ENCODE measurements around the gene SMTNL2.
"Not testable (repeated sequence)": the region's sequence is repeated elsewhere in the genome, so short reads cannot be mapped to it uniquely, and the experiment has no call there.

SMTNL2 gene

DNA sequence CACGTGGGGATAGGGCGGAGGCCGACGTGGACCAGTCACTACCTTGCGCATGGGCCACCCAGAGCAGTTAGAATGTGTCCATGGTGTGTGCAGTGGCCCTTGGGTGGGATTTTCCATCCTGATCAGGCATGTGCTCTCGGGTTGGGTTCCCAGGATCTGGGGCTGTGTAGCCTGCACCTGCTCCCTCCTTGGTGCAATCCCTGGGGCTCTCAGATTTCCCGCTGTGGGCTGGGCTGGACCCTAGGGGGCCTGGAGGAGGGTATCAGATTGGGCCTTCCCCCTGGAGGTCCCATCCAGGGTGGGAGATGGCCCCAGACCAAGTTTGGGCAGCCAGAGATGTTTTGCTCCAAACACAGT lies 1.3 kb downstream of the SMTNL2 start:
- no peak for DNase-seq (ENCODE audit: low read depth)

DNA sequence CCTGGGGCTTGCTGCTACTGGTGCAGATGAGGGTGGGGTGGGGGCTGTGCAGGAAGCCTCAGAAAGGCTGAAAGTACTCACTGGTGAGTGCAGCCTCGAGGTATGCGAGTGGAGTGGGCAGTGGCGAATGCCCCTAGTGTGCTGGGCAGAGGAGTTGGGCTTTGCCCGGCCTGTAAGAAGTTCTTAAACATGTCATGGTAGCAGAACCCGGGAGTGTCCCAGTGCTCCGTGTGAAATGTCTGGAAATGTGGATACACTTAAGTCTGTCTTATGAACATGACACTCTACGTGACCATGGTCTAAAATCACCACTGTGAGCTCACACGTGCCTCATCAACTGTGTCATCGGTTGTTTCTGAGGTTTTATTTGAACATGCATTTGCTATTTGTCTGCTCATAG lies 1.7 kb downstream of the SMTNL2 start:
- DNase-seq (ENCODE audit: low read depth) = no peak

DNA sequence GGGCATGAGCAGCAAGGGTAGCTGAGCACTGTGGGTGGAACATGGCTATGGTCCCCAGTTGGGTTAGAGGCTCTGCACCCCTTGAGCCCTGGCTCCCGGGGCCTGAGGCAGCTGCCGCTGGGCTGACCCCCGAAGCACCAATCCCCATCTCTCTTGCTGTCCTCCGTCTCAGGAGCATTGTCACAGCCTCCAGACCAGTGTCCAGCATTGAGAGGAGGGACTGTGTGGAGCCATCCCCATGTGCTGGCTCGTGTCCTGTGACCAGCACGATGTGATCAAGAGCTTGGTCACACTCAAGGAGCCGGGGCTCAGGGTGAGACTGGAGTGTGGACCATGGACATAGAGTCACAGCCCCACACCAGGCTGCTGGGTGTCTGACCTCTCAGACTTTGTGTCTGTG lies 2.9 kb downstream of the SMTNL2 start:
- DNase-seq (ENCODE audit: low read depth) = no peak

DNA sequence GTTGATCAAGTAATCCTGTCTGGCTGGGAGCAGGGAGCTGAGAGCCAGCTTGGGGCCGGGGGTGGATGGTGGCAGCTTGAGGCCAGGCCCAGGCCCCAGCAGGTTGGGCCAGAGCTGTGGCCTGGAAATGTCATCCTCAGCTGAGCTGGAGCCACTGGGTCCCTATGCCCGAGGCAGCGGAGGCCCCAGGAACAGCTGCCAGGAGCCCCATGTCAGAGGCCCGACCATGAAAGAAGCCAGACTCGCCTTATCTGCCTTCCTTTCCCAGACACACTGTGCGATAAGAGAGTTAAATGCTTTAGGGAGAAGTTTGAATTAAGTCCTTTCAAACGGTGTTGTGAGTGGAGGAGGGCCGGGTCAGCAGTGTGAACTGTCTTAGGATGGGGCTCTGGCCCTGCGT lies 3.5 kb downstream of the SMTNL2 start:
- no peak for DNase-seq (ENCODE audit: low read depth)

DNA sequence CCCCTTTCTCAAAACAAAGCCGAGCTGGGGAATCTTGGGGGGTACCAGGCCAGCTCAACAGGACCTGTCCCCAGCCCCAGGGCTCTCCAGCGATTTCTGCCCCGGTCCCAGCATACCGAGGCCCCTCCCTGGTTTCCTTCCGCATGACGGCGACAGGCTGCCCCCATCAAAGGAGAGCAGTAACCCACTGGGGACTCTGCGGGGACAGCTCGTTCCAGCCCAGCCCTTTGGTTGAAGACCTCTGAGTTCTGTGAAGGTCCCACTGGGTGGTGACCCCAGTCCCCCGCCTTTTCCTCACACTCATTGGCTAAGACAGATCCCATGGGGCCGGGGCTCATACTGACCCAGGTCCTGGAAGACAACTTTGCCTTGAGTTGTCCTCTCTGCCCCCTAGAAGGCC lies 4.1 kb downstream of the SMTNL2 start:
- DNase-seq (ENCODE audit: low read depth) = no peak

DNA sequence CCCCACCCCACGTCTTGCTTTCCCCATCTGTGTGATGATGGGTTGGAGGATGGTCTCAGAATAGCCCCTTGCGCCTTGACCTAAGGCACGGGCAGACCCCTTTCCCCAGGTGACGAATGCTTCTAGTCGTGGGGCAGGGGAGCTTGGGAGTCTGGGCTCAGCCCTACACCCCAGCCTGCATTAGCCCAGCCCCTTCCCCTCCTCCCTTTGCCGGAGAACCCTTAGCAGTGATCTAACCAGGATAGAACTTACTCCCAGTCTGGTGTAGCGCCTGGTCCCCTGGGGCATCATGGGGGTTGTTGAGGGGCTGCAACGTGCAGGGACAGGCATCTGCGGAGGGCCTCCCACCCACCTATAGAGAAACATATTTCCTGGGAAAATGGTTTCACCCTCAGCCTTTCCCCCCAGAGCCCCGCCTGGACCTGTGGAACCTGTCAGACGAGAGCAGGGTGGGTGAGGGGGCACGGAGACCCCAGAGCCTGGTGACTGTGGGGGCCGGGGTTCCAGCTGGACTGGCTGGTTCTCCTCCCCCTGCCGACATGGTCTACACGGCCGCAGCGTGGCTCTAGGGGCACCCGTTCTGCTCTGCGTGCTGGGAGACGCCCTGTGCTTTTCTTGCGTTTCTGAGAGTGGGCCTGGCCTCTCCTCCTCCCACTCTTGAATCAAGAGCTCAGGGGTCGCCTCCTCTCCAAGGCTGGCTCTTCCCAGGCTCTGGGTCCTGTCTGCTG lies 4.7 kb downstream of the SMTNL2 start:
- no peak for DNase-seq (ENCODE audit: low read depth)

DNA sequence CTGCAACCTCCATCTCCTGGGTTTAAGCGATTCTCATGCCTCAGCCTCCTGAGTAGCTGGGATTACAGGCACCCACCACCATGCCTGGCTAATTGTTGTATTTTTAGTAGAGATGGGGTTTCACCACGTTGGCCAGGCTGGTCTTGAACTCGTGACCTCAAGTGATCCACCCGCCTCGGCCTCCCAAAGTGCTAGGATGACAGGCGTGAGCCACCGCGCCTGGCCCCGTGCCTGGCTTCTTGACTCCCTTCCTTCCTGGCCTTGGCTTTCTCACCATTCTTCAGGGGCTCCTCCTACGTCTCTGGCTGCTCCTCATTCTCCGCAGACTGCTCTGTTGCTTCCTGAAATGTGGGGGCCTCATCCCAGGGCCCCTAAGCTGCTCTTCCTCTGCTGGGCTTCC lies 5.7 kb downstream of the SMTNL2 start:
- DNase-seq (ENCODE audit: low read depth) = not testable (repeated sequence)

DNA sequence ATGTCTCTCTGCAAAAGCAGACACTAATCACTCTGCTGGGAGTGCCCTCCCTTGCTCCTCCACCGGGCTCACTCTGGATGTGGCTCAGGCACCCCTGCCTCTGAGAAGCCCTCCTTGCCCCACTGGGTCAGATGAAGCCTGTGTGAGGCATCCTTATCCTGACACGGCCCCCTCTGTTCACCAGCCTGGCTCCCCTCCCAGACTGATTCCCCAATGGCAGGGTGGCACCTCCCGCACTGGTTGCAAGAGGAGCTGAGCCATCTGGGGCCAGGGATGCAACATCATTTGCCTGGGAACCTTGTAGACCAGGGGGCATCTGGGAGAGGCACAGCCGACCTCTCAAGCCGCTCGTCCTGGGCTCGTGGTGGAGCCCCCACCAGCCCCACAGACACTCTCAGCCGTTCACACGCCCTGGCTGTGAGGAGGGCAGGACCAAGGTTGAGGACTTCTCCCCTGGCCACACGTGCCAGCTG lies 6.7 kb downstream of the SMTNL2 start:
- DNase-seq (ENCODE audit: low read depth) = no peak

DNA sequence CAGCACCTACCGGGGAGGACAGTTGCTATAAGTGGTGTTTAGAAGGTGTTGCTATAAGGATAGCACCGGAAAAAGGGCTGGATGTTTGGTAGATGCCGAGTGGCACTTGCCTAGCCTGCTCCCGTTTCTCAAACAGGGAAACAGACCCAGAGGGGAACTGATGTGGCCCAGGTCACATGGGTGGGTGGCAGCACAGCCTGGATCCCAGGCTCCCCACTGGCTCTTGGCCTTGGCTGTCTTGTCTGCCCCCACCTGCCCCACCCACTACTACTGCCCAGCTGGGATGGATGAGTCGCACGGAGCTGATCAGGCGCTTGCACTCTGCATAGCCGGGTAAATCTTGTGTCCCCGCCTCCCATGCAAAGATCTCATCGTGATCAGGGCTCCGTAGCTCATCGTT lies 7.2 kb downstream of the SMTNL2 start:
- DNase-seq (ENCODE audit: low read depth) = no peak

DNA sequence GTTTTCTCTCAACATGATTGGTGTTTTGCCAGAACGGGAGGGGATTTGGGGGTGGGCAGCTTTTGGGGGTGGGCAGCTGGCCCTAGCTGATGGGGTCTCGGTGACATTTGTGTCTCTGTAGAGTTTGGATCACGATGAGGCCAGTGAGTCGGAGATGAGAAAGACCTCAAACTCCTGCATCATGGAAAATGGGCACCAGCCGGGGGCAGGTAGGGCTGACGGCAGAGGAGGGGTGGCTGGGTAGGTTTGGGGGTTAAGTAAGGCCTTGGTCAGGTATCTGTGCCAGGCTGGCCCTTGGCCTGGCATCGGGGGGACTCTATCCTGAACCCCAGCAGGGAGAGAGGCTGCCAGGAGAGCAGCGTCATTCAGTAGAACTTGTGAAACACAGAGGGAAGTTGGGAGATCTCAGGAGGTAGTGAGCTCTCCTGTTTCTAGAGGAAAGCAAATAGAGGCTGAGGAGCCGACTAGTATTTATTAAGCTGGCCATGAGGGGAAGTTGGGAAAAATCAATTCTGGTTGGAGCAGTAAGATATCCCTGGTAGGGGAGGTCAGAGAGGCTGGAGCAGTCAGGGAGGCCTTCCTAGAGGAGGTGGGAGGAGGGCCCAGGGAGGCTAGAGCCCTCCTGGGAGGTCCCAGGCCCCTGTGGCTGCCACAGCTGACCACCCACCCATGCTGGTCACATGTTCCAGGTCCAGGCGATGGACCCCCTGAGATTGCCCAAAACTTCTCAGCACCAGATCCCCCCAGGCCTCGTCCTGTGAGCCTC lies 8.1 kb downstream of the SMTNL2 start:
- no peak for DNase-seq (ENCODE audit: low read depth)

DNA sequence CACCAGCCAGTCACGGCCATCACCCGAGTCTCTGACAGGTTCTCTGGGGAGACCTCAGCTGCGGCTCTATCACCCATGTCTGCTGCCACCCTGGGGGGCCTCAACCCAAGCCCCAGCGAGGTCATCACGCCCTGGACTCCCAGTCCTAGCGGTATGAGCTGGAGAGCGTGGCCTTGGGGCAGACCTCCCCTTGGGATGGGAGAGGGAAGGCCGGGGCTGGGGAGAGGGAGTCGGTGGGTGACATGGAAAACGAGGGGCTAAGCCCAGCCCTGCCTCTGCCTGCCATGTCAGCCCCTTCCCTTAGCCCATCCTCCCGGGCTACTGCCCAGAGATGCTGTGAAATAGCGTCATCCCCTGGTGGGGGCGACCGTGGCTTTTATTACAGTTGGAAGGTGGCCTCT lies 8.7 kb downstream of the SMTNL2 start:
- DNase-seq (ENCODE audit: low read depth) = no peak

DNA sequence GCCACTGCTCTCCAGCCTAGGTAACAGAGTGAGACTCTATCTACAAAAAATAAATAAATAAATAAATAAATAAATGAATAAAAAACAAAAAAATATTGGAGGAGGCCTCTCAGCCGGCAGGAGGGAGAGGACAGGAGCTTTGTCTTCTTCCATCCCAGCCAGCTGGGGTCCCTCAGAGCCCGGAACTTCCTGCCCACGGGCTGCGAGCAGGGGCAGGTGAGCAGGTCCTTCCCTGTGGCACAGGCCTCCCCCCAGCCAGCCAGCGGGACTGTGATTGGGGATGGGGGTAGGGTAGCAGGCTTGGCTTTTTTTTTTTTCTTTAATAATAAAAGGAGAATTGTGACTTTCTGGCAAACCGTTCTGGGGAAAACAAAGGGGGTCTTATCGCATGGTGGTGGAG lies 10.1 kb downstream of the SMTNL2 start:
- no peak for DNase-seq (ENCODE audit: low read depth)

DNA sequence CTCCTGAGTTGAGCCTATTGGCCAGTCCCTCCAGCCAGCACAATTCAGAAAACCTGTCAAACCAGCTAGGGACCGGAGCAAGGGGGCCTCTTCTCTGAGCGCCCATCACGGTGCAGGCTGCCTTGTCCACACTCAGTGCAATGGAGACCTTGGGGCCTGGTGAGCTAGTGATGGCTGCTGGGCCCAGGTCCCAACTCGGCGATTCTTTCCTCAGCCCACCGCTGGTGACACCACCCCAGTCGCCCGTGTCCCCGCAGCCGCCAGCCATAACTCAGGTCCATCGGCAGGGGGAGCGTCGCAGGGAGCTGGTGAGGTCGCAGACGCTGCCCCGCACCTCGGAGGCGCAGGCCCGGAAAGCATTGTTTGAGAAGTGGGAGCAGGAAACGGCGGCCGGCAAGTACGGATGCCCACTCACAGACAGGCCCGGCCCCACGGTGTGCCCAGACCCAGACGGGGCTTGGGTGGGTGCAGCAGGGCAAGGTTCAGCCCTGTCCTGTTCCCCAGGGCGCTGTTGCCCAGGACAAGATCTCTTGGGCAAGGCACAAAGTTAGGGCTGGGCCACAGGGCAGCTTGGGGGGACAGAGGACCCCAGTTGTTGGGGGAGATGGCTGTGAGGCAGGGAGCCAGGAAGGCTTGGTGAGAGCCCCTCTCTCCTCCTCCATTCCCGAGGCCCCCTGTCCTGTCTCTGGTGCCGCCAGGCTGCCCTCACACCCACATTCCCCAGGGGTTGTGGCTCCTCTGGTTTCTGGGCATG lies 10.8 kb downstream of the SMTNL2 start:
- no peak for DNase-seq (ENCODE audit: low read depth)

DNA sequence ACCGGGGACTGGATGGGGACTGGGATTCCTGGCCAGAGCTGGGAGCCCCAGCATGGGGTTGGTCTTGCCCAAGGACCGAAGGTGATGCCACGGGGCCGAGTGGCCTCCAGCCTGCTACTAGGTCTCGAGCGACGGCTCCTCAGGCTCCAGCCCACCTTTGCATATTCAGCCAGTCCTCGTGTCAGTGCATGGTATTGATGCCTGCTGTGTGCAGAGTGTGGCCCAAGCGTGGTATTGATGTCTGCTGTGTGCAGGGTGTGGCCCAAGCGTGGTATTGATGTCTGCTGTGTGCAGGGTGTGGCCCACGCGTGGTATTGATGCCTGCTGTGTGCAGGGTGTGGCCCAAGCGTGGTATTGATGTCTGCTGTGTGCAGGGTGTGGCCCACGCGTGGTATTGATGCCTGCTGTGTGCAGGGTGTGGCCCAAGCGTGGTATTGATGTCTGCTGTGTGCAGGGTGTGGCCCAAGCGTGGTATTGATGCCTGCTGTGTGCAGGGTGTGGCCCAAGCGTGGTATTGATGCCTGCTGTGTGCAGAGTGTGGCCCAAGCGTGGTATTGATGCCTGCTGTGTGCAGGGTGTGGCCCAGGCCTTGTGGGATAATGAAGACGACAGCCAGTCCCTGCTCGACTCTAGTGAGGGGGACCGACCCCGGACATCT lies 11.5 kb downstream of the SMTNL2 start:
- not testable (repeated sequence) for DNase-seq (ENCODE audit: low read depth)

DNA sequence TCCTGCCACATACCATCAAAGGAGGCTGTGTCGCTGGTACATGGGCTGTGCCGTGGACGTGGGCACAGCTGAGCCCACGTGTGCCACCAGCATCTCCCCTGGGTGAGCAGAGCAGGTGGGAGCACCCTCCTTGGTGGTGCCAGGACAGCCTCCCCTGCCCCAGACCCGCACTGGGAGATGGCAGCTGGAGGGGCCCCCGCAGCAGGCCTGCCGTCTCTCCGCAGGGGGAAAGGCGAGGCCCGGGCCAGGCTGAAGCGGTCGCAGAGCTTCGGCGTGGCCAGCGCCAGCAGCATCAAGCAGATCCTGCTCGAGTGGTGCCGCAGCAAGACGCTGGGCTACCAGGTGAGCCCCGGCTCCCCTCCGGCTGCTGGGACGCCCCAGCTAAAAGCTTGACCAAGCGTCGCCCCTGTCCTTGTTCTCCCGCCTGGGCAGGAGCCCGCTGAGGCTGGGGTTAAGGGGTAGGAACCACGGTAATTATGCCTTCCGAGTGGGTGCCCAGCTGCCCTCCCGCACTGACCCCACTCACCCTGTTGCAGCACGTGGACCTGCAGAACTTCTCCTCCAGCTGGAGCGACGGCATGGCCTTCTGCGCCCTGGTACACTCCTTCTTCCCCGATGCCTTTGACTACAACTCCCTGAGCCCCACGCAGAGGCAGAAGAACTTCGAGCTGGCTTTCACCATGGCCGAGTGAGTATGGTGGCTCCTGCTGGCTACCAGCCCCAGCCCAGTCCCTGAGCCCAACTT lies 12.5 kb downstream of the SMTNL2 start:
- no peak for DNase-seq (ENCODE audit: low read depth)

DNA sequence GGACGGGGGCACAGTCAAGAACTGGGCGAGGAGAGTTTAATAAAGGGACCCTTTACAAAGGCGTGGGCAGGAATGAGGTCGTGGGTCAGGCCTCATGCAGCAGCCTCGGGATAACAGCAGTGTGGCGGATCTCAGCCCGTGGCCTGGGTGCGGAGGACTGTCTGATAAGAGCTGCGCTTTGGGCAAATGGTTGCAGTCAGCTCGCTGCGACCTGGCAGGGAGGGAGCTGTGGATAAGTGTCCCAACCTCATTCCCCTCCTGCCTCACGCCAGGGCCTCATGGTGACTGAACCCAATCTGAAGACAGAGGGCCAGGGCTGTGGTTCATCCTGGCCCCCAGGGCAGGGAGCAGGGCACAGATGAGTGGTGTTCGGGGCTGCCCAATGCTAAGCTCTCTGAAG lies 13.6 kb downstream of the SMTNL2 start:
- no peak for DNase-seq (ENCODE audit: low read depth)

DNA sequence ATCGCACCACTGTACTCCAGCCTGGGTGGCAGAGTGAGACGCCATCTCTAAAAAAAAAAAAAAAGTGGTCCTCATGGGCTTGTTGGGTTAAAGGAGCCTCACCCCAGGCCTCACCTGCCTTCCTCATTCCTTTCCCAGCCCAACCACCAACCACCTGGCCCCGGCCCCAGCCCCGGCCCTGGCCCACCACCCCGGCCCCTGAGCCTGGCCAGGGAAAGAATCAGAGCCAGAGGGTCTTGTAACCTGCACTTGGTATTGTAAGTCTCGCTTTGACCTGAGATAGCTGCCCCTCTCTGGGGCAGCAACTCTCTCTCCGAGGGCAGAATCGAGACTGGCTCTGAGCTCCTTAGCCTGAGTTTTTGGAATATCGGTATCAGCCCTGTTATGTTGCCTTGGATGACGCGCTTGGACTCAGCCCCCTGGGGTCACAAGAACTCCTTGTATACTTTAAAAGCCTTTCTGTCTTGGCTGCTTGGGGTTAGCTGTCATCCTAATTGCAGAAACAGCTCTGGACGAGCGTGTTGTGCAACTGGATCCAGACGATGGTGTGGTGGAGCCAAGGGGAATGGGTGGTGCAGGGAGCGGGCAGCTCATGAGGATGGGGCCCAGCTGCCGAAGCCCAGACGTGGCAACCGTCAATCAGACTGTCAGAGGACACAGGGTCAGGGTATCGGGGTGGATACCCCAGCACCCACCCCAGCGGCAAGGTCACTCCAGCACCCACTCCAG lies 14.6 kb downstream of the SMTNL2 start:
- DNase-seq (ENCODE audit: low read depth) = peak; percentile 59

DNA sequence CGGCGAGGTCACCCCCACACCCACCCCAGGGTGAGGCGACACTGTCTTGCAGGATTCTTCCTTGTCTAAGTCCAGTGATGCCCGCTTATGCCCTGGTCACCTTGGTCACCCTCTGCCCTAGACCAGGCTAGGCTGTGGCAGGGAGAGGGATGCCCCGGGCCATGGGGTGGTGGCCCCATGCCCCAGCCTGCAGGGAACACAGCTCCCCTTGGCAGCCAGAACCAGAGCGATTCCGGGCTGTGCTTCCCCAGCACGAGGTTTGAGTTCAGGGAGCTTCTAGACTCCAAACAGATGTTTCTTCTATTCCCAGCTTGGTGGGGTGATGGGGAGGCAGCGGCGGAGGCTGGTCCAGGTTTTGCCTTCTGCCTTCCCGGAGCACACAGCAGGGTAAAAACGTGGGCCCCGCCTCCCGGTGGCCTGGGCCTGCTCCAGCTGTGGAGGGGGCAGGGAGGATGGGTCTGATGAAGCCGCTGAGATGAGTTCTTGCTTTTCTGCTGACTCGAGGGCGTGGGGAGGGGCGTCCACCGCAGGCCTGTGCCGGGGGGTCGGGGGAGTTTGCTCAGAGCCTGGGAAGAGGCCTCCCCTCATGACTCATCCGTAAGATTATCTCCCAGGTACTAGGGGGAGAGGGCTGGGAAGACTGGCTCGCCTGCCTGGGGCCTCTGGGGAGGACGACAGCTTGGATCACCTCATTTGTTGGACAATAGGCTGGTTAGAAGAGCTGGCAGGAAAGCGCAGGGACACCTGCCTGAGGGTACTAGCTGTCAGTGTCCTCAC lies 15.4 kb downstream of the SMTNL2 start:
- no peak for DNase-seq (ENCODE audit: low read depth)

DNA sequence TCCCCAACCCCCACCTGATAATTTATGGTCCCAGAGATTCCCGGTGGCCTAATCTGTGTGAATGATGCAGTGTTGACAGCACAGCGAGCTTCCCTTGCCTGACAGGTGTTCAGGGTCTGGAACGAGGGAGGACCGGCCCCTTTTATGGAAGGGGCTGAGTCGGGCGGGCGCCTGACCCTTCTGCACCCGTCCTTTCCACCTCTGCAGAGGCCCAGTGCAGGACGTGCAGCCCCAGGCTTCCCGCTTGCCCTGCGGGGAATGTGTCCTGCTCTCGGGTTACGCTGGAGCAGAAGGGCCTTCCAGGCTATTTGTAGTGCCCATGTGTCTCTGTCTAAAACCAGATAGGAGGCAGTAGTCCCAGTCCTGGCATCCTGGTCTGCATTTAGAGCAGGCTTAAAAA lies 16.2 kb downstream of the SMTNL2 start:
- no peak for DNase-seq (ENCODE audit: low read depth)

DNA sequence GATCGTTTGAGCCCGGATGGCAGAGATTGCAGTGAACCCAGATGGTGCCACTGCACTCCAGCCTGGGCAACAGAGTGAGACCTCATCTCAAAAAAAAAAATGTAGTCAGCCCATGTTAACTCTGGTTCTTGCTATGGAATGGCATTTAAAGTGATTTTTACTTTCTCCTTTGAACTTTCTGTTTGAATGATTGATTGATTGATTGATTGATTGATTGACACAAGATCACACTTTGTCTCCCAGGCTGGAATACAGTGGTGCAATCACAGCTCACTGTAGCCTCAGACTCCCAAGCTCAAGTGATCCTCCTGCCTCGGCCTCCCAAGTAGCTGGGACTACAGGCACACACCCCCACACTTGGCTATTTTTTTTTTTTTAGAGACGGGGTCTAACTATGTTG lies 17.0 kb downstream of the SMTNL2 start:
- no peak for DNase-seq (ENCODE audit: low read depth)

Measured in fibroblast of gingiva (primary cell).